ENCODE measurements around the gene SHC4. TPM values are rescaled to one million over a fixed set of nuclear protein-coding genes. Genes with fewer than 3 reads are reported as not detected.

The SHC4 gene
- total and polyA plus RNA-seq, 2 of the 8 experiments (the other 6 are each of a cell fraction or from before 2014, with no cell fraction given), result 0.15 to 0.30 TPM

- no peak for TF ChIP-seq EP300 (IDR thresholded peaks at IDR 0.05; ENCODE audit: borderline replicate concordance in 1 of 2, low read depth in 2 of 2, low read length in 2 of 2)
- TF ChIP-seq SP4 (IDR thresholded peaks at IDR 0.05; ENCODE audit: low read length), result no peak
- no peak for TF ChIP-seq SIX5 (IDR thresholded peaks at IDR 0.05; ENCODE audit: low read depth, low read length)
- no peak for TF ChIP-seq FOSL1 (IDR thresholded peaks at IDR 0.05; ENCODE audit: insufficient read depth, low read depth, low read length)
- TF ChIP-seq TAF7 (optimal IDR thresholded peaks at IDR 0.05; ENCODE audit: borderline replicate concordance, low read depth, low read length), result no peak
- TF ChIP-seq PHF8 (conservative IDR thresholded peaks at IDR 0.05; ENCODE audit: low read depth, low read length), result no peak
- no peak for TF ChIP-seq NANOG (IDR thresholded peaks at IDR 0.05; ENCODE audit: insufficient read depth, low read depth, low read length, poor library complexity, severe bottlenecking)
Measured at GRCh38 chr15:48785712-48786111, 178.0 kb downstream of the SHC4 start (continued).
